Measurements from ENCODE around the gene PDC.

Gene PDC

GRCh38 chr1:186461014-186461413 is at the start of gene PDC:
PDC (minus strand) TSS chr1:186461114; CDS start chr1:186449459, 11,655 bp downstream.
- no peak for DNase-seq

DNA sequence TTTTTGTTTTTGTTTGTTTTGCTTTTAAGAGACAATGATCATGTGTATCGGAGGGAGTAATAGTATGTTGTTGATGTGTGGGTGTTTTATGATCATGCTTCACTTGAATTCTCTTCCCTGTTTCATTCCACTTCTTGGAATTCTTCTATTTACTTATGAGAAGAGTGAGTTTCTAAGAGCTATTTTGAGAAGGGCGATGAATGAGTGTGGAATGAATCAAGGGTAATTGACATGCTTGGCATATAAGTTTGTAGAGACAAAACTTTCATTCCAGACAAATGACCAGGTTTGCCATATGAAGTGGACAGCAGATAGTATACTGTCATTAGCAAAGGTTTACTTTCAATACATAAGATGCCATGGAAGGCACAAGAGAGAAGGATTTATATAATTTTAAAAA is 42.3 kb upstream of the PDC start:
- no peak for DNase-seq

DNA sequence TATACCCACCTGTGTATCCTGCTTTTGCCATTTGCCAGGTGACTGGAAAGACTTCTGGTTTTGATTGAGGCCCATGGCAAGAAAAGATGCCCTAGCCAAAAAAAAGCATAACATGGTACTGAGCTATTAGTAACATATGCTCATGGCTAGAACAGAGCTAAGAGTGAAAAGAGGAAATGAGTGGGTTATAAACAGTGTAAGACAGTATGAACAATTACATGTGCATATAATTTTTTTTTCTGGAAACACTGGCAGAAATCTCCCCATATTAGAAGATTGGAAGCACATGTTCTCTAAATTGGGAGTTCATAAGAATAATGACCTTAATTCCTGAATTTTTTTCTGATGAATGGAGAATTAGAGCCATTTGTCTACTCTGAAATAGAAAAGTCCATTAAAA is 41.2 kb upstream of the PDC start:
- no peak for DNase-seq

DNA sequence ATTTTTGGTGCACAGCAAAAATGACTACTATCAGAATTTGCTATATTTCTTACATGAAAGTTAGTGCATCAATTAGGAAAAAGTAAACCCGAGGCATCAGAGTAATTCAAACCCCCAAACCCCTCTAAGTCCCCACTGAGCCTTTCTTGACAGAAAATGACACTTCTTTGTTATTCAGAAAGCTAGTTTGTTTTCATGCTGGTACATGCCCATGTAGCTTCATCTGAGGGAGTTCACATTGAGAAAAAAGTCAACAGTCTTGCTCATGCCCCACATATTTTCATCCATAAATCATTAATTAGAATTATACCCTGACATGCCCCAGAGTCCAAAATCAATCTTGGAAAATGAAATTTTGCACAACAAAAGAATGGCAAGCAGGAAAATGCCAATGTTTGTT is 39.9 kb upstream of the PDC start:
- no peak for DNase-seq

DNA sequence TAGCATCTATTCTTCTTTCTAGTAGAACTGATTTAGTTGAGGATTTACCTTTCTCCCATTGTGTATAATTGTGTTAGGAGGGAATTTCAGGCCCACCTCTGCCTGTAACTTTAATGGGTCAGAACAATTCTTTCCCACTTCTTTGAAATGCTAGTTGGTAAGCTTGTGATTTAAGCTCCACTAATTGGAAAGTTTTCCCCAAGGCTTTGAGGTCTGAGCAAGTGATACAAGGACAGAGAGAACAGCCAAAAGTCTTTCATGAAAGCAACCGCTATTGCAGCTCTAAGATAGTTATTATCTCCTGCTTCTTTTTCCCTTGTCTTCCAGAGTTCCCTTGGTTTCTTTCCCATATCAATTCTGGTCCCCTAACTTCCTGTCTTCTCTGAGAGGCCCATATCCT is 38.7 kb upstream of the PDC start:
- no peak for DNase-seq

GRCh38 chr1:186498695-186499389 is 37.9 kb upstream of the PDC start:
- peak; percentile 25 for DNase-seq

- DNase-seq: no peak
Measured at GRCh38 chr1:186498071-186498470, 37.2 kb upstream of the PDC start.

DNA sequence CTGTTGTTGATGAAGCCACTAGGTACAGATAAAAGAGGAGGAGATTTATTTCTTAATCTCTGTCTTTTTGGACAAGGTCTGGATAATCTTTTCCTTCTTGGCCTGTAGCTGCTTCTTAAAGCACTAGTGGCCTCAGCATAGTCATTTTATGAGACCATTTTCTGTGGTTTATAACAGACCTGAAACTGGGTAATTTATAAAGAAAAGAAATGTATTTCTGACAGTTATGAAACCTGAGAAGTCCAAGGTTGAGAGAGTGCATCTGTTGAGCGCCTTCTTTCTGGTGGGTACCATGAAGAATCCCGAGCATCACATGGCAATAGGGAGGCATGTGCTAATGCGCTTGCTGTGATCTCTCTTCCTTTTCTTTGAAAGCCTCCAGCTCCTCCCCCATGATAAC is 36.7 kb upstream of the PDC start:
- no peak for DNase-seq

GRCh38 chr1:186496171-186496851 is 35.4 kb upstream of the PDC start:
- DNase-seq: no peak

GRCh38 chr1:186494832-186495271 is 33.9 kb upstream of the PDC start:
- DNase-seq: no peak

DNA sequence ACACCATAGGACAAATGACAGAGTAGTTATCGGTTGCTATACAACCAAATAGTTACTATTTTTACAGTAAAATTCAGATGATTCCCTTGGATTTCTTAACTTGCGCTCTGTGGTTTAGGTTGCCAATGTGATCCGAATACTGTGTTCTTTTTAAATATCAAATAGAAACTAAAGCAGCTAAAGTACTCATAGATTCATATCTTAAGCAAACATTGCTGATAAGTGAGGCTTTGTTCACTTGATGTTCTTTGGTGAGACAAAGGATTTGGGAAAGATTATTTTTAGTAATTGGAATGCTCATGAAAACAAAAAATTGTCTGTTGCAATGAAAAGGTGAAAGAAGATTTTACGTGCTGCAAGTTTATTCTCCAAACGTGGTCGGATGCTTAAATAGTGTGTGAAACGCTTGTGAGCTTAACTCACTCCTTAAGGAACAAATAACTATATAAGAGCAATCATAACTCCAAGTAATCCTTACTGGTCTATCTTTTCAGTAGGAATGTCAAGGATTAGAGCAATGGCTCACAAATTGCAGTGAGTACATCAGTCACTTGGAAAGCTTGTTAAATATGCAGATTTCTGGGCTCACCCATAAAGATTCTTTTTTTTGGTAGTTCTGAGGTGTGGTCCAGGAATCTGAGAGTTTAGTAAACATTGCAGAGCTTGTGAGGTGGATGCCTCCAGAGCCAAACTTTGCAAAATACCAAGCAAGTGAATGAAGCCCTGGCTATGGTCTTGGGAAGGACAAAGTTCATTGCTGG is 31.8 kb upstream of the PDC start:
- DNase-seq: no peak

- no peak for DNase-seq
Measured at GRCh38 chr1:186491336-186491735, 30.4 kb upstream of the PDC start.

DNA sequence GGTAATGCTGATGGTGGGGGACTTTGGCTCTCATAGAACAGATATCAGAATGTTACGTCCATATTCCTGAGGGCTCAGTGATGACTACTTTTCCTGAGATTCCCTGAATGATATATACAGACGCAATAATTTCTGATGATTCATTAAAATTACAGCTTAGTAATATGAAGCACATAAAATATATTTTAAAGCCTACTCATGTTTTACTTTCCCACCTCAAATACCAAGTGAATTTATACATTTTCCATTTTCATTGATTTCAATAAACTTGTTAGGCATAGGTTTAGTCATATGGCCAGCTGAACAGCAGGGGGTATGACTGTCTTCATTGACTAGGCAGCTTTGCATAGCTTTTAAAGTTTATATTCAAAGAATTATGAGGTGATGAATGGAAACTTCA is 26.2 kb upstream of the PDC start:
- DNase-seq: no peak

DNA sequence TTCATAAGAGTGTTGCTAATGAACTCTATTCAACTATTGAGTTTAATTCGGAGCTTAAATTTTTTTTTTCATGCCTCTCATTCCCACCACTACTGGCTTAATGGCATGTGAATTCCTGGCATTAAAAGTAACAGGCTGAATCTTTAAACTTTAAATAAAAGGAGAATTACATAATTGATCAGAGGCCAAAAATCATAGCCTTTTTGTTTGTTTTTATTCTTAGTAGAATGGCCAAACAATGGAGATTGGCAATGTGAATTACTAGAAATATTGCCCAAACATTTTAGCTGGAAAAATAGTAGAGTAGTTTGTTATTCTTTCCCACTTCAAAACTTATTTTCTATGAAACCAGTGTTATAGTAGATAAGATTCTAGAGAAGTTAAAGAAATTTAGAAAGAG is 25.1 kb upstream of the PDC start:
- DNase-seq: no peak

GRCh38 chr1:186483561-186483960 is 22.6 kb upstream of the PDC start:
- no peak for DNase-seq

DNA sequence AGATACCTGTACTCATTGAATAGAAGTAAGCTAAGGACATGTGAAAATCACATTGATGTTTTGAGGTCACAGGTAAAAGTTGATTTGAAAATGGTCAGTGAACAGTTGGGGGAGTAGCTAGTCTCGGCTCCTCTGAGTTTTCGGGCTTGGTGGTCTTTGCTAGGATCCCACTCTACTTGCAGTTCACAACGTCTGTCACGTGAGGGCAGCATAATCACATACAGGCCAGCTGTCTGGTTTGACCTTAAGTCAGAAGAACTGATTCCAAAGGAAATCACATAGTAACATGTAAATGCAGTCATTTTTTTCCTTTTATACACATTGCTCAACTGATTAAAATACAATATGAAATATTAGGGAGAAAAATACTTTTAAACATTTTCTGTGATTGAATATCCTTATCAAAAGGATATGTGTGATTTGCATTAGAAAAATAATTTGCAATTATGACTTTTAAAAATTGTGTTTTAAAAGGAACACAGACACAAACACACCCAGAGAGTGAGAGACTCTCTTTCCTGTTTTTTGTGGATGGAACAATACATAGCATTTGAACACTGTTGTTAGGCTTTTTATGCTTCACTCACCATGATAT is 21.8 kb upstream of the PDC start:
- peak; percentile 75 for DNase-seq

- no peak for DNase-seq
Measured at GRCh38 chr1:186481303-186481888, 20.5 kb upstream of the PDC start.

- no peak for DNase-seq
Measured at GRCh38 chr1:186479162-186479561, 18.2 kb upstream of the PDC start.

- peak; percentile 10 for DNase-seq
Measured at GRCh38 chr1:186476264-186477040, 15.5 kb upstream of the PDC start.

GRCh38 chr1:186474208-186474607 is 13.3 kb upstream of the PDC start:
- no peak for DNase-seq

GRCh38 chr1:186473047-186473446 is 12.1 kb upstream of the PDC start:
- DNase-seq: no peak

GRCh38 chr1:186465946-186466345 is 5.0 kb upstream of the PDC start:
- DNase-seq: no peak
